Activated CD4-positive, CD25-positive, alpha-beta regulatory T cell (primary cell): ENCODE measurements around the gene SPATA4.

Experiments used
- DNase-seq, 4 experiments: peaks; one replicate each; lab custom pipeline; 2025; lab: John Stamatoyannopoulos, UW

Gene SPATA4

DNA sequence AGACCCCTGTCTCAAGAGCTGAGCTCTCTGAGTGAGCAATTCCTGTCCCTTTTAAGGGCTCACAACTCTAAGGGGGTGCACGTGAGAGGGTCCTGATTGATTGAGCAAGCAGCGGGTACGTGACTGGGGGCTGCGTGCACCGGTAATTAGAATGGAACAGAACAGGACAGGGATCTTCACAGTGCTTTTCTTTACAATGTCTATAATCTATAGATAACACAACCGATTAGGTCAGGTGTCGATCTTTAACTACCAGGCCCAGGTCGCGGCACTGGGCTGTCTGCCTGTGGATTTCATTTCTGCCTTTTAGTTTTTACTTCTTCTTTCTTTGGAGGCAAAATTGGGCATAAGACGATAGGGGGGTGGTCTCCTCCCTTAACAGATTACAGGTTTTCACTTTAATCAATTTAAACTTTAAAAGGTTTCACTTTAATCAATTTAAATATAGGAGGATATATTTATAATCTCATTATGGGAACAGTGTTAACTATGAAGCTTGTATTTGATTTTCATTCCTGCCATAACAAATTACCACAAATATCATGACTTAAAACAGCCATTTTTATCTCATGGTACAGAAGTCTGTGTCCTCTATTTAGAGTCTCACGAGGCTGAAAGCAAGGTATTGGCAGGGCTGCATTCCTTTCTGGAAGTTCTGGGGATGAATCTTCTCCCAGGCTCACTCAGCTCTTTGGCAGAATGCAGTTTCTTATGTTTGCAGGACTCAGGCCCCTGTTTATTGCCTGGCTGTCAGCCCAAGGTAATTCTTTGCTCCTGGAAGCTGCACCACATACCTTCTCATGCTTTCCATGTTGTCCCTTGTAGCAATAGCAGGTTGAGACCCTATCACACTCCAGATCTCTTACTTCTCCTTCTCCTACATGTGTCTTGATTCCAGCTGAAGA, 5.2 kb downstream of the SPATA4 start:
- DNase-seq = no peak

- no peak for DNase-seq
These were observed 6.7 kb downstream of the SPATA4 start for GRCh38 chr4:176188654-176189053.

GRCh38 chr4:176187624-176188023, 7.8 kb downstream of the SPATA4 start:
- DNase-seq = no peak

- no peak for DNase-seq
These were observed 8.6 kb downstream of the SPATA4 start for GRCh38 chr4:176186671-176187395.

DNA sequence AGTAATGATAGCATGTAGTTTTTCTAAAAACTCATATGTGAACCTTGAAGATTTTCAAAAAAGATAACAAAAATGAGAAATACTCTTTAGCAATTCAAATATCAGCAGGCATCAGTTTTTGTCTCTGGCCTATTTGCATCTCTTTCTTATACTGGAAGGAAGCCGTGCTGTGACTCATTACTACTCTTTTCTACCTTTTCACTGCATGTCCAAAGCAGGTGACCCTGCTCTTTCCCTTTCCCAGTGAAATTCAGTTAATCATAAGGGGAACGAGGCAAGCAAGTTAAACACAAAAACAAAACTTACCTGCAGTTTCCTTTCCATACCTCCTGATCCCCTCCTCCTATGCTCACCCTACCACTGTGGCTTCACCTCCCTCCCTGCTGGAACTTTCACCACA, 9.3 kb downstream of the SPATA4 start:
- DNase-seq = no peak

DNA sequence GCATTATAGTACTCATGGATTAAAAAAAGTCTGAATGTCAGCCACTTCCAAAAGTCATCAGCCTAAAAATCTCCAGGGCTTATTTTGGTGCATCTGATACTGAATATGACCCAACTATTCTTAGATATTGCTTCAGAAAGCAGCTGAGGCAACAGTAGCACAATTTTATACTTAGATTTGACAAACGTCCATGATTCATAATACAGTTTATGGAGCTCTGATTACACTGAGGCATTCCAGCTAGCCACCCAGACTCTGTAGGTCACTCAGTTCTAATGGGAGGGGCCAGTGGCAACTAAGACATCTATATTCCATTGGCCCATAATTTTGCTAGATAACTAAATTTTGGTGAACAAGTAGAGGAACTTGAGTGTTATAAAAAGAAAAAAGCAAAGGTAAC, 10.3 kb downstream of the SPATA4 start:
- no peak for DNase-seq

DNA sequence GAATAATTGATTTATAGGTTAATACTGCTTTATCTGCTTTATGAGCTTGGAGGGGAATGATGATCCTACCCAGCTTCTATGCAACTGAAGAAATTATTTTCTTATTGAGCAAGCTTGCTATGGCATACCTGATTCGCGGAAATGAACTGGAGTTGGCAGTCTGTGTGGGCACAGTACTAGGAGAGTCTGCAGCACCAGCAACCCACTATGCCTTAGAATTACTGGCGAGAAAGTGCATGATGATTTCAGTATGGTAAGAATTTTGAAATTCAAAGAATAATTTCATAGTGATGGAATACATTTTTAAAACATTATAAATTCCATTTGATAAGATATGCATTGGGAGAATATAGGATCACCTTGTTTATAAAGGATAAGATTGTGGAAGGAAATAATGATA, 32.3 kb downstream of the SPATA4 start:
- DNase-seq = no peak

DNA sequence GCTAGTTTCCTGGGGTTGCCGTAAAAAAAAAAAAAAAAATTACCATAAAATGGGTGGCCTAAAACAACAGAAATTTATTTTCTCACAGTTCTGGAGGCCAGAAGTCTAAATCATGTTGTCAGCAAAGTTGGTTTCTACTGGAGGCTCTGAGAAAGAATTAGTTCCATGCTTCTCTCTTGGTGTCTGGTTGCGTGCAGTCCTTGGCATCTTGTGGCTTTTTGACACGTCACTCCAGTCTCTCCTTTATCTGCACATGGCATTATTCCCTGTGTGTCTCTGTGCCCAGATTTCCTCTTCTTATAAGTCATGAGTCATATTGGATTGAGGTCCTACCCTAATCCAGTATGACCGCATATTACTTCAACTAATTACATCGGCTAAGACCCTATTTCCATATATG, 38.7 kb downstream of the SPATA4 start:
- no peak for DNase-seq

DNA sequence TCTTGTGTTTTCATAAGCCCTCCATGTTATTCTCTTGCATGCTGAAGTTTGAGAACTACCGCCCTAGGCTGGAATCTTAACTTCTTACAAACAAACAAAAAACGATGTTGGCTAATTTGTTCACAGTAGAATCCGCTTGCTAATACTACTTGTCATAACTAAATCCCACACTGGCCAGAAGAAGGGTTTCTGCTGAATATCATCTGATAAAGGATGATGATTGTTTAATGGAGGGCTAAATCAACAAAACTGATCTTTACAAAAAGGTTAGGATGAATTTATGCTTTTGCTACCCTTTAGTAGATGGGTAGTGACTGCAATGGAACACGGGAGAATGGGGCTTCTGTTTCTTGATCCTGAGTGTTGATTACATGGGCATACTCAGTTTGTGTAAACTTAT, 42.3 kb downstream of the SPATA4 start:
- DNase-seq = no peak

DNA sequence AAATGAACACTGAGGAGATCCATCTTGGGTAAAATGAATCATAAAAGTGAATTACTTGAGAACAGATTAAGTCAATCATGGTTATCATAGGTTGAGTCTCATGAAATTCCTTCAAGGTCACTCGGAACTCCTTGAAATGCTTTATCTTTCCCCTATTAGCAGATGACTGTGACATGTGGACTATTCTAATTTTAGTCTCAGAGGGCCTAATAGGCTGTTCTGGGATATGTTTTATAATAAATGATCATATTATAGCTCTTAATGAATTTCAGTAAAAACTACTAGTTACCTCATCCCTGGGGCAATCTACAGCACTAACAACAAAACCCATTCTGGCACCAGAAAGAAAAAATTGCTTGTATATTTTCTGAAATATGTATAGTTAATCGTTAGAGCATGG, 44.7 kb downstream of the SPATA4 start:
- DNase-seq = no peak

GRCh38 chr4:176150356-176150682, 45.1 kb downstream of the SPATA4 start:
- no peak for DNase-seq

DNA sequence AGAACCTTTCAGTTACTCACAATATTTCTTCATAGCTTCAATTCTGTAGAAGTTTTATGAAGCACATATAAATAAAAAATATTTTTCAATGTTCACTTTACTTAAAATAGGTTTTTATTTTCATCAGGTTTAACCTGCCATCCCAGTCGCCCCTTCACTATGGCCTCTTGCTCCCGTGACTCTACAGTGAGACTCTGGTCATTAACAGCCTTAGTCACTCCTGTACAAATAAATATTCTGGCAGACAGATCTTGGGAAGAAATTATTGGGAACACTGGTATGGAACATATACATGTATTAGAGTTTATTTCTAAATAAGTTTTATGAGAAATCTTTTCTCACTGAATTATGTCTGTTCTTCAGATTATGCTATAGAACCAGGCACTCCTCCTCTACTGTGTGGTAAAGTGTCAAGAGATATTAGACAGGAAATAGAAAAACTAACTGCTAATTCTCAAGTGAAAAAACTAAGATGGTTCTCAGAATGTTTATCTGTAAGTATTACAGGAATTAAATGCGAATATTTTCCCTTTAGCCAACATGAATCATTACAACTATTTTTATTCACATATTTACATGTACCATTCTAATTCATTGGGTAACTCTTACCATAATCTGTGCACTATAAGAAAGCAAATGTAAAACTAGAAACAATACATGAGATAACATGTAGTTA, 45.6 kb downstream of the SPATA4 start:
- no peak for DNase-seq

GRCh38 chr4:176142253-176142652, 53.1 kb downstream of the SPATA4 start:
- no peak for DNase-seq

DNA sequence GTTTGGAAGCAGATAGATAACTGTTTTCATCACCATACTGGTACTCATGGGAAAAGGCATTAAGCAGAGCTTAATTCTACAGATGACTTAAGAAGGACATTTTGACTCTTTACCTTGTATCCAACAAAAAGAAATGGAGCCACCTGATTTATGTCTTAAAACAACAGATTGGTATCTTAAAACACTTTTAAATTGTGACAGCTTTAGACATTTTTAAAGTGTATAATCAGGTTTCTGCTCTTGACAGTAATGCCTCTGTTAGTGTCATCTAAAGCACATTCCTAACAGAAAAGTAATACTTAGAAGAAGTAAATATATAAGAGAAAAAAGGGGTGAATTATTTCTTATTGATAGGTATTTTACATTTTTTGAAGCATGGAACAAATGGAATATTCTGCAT, 55.9 kb downstream of the SPATA4 start:
- DNase-seq = no peak

DNA sequence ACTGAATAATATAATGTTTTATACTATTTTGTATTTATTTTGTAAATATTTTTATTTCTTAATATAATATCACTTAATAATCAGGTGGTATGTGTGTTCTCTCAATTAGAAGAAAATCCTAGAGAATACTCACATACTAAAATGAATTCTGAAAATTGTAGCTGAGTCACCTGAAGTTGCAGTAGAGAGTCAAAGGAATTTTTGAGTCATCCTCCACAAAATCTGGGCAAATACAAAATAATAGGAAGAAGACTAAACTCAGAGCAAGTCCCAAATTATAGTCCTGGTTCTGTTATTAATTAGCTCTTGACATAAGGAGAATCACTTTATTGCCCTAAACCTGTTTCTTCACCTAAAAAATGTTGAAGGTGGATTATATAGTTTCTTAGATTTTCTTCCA, 57.8 kb downstream of the SPATA4 start:
- DNase-seq = no peak

DNA sequence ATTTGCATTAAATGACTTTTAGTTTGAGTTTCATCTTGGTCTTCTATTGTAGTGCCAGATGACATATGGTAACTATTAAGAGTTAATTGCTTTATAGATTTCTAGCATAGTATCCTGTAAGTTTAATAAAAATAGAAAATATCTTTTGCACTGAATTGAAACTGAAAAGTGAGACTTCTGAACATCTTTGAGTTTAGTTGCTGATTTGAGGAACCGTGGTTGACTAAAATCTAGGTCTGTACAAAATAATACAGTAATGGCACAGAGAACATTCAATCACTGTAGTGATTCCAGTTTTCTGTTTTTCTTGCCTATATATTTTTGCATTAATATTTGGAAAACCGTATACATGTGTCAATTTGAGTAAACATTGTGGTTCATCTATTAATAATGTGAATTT, 60.7 kb downstream of the SPATA4 start:
- no peak for DNase-seq
